ENCODE measurements around the gene MYH2.
A peak's percentile ranks its signal among the peaks of the same experiment; 100 is the strongest.
"Not testable (repeated sequence)": the region's sequence is repeated elsewhere in the genome, so short reads cannot be mapped to it uniquely, and the experiment has no call there.

MYH2 gene

DNA sequence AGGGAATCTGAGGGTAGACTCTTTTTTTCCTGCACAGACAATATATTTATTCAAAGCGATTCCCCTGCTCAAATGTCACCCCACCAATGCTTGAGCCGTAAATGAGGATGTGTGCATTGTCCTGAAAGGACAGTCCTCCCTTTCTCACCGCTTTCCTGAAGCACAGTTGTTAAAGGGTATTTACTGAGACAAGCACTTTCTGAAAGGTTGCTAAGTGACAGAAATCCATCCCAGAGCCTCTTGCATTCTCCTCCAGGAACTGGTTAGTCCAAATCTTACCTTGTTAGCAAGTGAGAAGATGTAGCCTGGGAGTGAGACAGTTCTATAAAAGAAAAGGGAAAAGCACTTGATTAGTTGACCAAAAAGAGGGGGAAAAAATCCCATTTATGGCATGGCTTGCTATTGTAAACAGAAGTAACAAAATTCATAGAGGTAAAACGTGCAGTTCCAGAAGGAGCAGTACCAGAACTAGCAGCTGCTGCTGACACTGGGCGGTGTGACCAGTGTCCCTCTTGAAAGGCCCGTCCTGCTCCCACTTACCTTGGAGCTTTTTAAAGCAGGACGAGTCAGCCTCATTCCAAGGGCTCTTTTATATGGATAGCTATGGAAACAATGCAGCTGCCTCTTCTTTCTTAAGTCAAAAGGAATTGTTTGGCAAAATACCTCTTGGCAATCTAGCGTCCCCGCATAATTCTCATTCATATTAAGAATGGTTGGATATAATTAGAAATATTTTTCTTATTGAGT is at the start of gene MYH2:
MYH2 (minus strand) TSS at position 563 of the 747 bp plus-strand sequence. CDS start 1,738 bp downstream, outside the sequence.
- FAIRE-seq = no peak
- no peak for DNase-seq (ENCODE audit: insufficient read length, low spot score)

GRCh38 chr17:10598621-10599020 is 49.2 kb upstream of the MYH2 start:
- FAIRE-seq (no peak), DNase-seq (ENCODE audit: insufficient read length, low spot score) (no peak)

- FAIRE-seq (no peak), DNase-seq (ENCODE audit: insufficient read length, low spot score) (no peak)
Measured at GRCh38 chr17:10589553-10590145, 40.2 kb upstream of the MYH2 start.

DNA sequence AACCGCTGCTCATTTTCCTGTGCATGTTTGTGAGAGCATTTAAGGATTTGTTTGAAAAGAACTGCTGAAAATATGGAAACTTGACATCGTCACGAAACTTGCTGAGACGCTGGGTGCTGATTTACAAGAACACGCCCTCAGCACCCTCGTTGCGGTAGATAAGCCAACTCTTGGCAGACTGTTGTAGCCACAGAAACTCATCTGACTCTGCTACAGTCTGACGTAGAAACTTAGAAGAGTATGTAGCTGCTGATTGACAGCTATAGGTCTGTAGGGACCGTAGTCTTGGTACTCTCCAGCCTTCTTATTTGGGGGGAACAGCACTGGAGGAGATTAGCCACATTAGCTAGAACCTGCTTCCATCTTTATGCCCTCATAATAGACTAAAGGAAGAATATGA is 36.1 kb upstream of the MYH2 start:
- DNase-seq (ENCODE audit: insufficient read length, low spot score) (no peak), FAIRE-seq (no peak)

- DNase-seq (ENCODE audit: insufficient read length, low spot score) (no peak), FAIRE-seq (no peak)
Measured at GRCh38 chr17:10583834-10584233, 34.4 kb upstream of the MYH2 start.

DNA sequence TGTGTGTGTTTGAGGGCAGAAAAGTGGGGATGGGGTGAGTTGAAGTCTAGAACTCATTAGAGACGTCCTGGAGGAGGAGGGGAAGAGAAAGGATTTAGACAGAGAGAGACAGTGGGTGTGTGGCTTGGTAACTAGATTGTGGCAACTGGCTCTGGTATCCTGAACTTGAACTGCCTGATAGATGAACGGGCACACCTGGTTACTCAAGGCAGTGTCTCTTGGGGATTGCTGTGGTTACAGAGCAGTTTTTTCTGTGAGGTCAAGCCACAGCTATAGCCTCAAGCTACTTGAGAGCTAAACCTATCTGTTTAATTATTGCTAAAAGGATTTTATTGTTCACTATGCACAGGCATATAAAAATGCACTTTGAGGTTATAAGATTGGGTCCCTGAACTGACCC is 29.8 kb upstream of the MYH2 start:
- DNase-seq (ENCODE audit: insufficient read length, low spot score) = no peak

GRCh38 chr17:10574324-10574723 is 24.9 kb upstream of the MYH2 start:
- DNase-seq (ENCODE audit: insufficient read length, low spot score) (no peak), FAIRE-seq (no peak)

More for the DNA sequence above, 29.8 kb upstream of the MYH2 start:
- FAIRE-seq = no peak

DNA sequence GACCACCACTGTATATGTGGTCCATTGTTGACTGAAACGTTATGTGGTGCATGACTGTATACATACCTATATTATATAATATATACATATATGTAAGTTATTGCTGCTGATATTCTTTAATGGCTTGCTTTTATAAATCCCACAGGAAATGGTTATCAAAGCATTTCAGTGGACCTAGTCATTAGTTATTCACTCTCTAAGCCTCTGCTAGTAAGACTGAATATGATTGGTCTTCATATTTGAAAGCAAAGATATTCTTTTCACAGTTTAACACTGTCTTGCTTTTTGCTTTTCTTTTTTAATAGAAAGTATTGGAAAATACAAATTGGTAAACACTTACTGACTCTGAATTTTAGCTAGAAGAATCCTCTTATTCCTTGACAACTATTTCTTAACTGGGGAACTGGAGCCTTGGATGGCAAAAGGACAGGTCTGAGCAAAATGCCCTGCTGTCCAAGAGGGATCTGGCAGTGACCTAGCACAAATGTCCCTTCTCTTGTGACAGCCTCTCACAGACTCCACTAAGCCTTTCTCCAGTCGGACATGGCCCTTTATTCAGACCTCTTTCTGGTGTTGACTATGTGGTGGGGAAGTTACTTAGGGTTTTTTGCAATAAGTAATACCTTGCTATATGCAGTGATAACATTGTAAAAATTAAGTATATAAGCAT is 14.7 kb upstream of the MYH2 start:
- no peak for DNase-seq (ENCODE audit: insufficient read length, low spot score)
- FAIRE-seq = no peak

- no peak for FAIRE-seq
- DNase-seq (ENCODE audit: insufficient read length, low spot score) = no peak
Measured at GRCh38 chr17:10558049-10558448, 8.6 kb upstream of the MYH2 start.

DNA sequence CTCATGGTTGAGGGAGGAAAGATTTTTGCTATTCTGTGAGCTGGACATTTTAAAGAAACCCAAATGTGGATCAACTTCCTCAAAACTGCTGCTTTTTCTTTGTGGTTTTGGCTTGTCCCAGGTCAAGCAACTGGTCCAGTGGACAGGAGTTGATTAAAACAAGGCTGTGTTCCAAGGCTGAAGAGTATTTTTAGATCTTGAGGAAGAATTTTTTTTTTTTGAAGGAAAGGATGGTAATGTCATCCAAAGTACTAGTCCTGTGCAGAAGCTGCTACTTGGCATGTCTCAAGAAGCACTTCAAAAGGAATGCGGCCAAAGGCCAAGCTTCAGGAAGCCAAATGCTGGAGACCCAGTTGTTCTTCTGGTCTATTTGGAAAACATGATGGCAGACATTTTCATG is 8.0 kb upstream of the MYH2 start:
- no peak for DNase-seq (ENCODE audit: insufficient read length, low spot score)
- no peak for FAIRE-seq

- DNase-seq (ENCODE audit: insufficient read length, low spot score) (no peak), FAIRE-seq (no peak)
Measured at GRCh38 chr17:10556301-10557005, 7.0 kb upstream of the MYH2 start.

- DNase-seq (ENCODE audit: insufficient read length, low spot score) (no peak), FAIRE-seq (no peak)
Measured at GRCh38 chr17:10550014-10550413, 556 bp upstream of the MYH2 start.

- DNase-seq (ENCODE audit: insufficient read length, low spot score) (peak; percentile 11), FAIRE-seq (peak; percentile 16)
Measured at GRCh38 chr17:10547351-10547750, 2.1 kb downstream of the MYH2 start.

GRCh38 chr17:10543486-10543885 is 6.0 kb downstream of the MYH2 start:
- DNase-seq (ENCODE audit: insufficient read length, low spot score) = peak; percentile 68
- FAIRE-seq = not testable (repeated sequence)

DNA sequence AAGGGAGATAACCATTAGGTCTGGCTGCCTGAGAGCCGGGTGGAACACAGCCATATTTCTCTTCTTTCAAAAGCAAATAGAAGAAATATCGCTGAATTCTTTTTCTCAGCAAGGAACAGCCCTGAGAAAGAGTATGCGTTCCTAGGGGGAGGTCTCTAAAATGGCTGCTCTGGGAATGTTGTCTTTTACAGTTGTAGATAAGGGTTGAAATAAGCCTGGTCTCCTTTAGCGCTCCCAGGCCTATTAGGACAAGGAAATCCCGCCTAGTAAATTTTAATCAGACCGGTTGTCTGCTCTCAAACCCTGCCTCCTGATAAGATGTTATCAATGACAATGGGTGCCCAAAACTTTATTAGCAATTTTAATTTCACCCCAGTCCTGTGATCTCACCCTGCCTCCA is 8.3 kb downstream of the MYH2 start:
- not testable (repeated sequence) for FAIRE-seq

GRCh38 chr17:10532026-10532425 is 17.4 kb downstream of the MYH2 start:
- FAIRE-seq (no peak), DNase-seq (ENCODE audit: insufficient read length, low spot score) (no peak)

More for the DNA sequence above, 8.3 kb downstream of the MYH2 start:
- DNase-seq (ENCODE audit: insufficient read length, low spot score) = not testable (repeated sequence)

DNA sequence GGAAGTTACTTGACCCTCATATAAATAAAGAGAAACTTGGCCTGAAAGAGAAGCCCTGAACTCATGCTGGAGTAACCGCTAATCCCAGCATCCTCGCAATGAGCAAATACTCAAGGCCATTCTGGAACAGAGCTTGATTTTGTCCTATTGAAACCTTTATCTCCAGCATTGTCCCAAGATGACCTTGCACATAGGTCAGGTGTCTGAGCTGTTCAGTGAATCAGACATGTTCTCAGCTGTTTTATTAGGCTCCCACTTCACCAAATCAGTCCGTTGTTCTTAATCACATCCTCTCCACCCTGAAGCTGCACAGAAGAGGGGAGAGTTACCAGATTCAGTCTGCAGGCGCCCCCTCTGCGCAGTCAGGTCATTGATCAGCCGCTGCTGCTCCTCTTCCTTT is 22.0 kb downstream of the MYH2 start:
- DNase-seq (ENCODE audit: insufficient read length, low spot score) (no peak), FAIRE-seq (no peak)

DNA sequence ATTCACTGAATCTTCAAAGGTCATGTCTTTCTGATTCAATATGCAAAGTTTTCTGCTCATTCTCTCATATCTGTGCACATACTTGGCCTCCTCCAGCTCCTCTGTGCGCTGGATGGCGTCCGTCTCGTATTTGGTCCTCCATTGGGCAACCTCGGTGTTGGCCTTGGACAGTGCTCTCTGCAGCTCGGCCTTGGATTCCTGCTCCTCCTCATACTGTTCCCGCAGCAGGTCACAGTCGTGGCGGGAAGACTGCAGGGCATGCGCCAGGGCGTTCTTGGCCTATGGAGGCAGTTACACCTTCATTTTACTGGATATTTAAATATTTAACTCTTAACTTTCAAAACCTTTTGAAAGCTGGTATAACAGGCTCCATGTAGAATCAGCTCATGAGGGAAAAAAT is 22.9 kb downstream of the MYH2 start:
- DNase-seq (ENCODE audit: insufficient read length, low spot score) (no peak), FAIRE-seq (no peak)

- DNase-seq (ENCODE audit: insufficient read length, low spot score) (no peak), FAIRE-seq (no peak)
Measured at GRCh38 chr17:10523064-10523463, 26.4 kb downstream of the MYH2 start.

- no peak for DNase-seq (ENCODE audit: insufficient read length, low spot score)
- no peak for FAIRE-seq
Measured at GRCh38 chr17:10521949-10522348, 27.5 kb downstream of the MYH2 start.

Data from HTR-8/SVneo (cell line).